ENCODE data around the gene GHRH. TPM values are rescaled to one million over a fixed set of nuclear protein-coding genes. Genes with fewer than 3 reads are reported as not detected.

GHRH gene
- total and polyA plus RNA-seq, 2 donors (not counting 1 experiment from before 2014, with no cell fraction given), result not detected

DNA sequence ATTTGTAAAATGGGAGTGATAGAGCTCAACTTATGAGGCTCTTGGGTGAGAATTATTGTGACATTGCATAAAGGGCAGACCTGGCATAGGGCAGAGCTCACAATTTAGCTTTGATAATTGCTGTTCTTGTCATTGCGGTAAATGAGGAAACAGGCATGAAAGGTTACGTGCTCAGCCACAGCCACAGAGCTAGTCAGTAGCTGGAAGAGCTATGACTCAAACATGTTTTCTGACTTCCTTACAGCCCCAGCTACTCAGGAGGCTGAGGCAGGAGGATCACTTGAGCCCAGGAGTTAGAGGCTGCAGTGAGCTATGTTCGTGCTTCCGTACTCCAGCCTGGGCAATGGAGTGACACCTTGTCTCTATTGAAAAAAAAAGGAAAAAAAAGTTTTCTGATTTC is 3.5 kb upstream of the GHRH start:
- Mint-ChIP-seq H3K9me3 (ENCODE audit: insufficient read depth) (no peaks in the 10 kb centered on the region), H3K27me3 (peaks cover 12% of the 10 kb centered on the region), H3K27ac (no peak overlapping the region), H3K4me1 (peaks cover 13% of the 10 kb centered on the region), H3K4me3 (no peak overlapping the region)
- ATAC-seq (ENCODE audit: low read depth), result peak; percentile 75
- Histone ChIP-seq H3K4me2 (replicated peaks; ENCODE audit: low read depth, low read length, poor library complexity, severe bottlenecking) (peak overlapping the region; percentile 27), H3K4me1 (ENCODE audit: control insufficient read depth in 2 of 2, insufficient read depth in 2 of 2, low read length in 2 of 2) (peaks cover 10 to 17% of the 10 kb centered on the region in 2 donors), H2AFZ (ENCODE audit: insufficient read depth, low read depth, low read length, poor library complexity, severe bottlenecking) (no peak overlapping the region), H3K79me2 (ENCODE audit: control insufficient read depth, insufficient read depth, low read length) (no peaks in the 10 kb centered on the region), H3K9ac (ENCODE audit: low read length) (no peak overlapping the region), H3K27me3 (replicated peaks in 1 of 4; ENCODE audit: control extremely low read depth in 1 of 4, control insufficient read depth in 3 of 4, insufficient read depth in 4 of 4, low read length in 3 of 4) (no peaks in the 10 kb centered on the region), H3K4me3 (ENCODE audit: control extremely low read depth in 1 of 5, extremely low read depth in 1 of 5, insufficient read depth in 1 of 5, low read depth in 2 of 5, low read length in 4 of 5) (no peak overlapping the region), H3K9me3 (ENCODE audit: control extremely low read depth in 1 of 3, control insufficient read depth in 2 of 3, insufficient read depth in 1 of 3, low read length in 2 of 3) (no peaks in the 10 kb centered on the region), H3K27ac (ENCODE audit: low read length in 2 of 2) (no peak overlapping the region), H3K36me3 (replicated peaks in 1 of 2; ENCODE audit: control extremely low read depth in 1 of 2, control insufficient read depth in 1 of 2, extremely low read depth in 1 of 2, insufficient read depth in 2 of 2, low read length in 1 of 2) (no peaks in the 10 kb centered on the region), H4K20me1 (ENCODE audit: control insufficient read depth, insufficient read depth, low read length, poor library complexity, severe bottlenecking) (no peaks in the 10 kb centered on the region)
- no CpG with 5 or more reads among the region's 4 CpGs for WGBS (ENCODE audit: insufficient coverage)
- intact Hi-C loops (cut with micrococcal nuclease), result no loop called here
- ChIA-PET CTCF (interaction anchor here (0.8 to 9.8 kb wide), 6 partner anchors 12 to 267 kb away, joined by 3 to 161 read pairs (median 14); no protein-coding TSS in a partner anchor), POLR2A (no interaction called here)
- TF ChIP-seq, protein P1, sequence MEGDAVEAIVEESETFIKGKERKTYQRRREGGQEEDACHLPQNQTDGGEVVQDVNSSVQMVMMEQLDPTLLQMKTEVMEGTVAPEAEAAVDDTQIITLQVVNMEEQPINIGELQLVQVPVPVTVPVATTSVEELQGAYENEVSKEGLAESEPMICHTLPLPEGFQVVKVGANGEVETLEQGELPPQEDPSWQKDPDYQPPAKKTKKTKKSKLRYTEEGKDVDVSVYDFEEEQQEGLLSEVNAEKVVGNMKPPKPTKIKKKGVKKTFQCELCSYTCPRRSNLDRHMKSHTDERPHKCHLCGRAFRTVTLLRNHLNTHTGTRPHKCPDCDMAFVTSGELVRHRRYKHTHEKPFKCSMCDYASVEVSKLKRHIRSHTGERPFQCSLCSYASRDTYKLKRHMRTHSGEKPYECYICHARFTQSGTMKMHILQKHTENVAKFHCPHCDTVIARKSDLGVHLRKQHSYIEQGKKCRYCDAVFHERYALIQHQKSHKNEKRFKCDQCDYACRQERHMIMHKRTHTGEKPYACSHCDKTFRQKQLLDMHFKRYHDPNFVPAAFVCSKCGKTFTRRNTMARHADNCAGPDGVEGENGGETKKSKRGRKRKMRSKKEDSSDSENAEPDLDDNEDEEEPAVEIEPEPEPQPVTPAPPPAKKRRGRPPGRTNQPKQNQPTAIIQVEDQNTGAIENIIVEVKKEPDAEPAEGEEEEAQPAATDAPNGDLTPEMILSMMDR (IDR thresholded peaks at IDR 0.05), result no peak
- no peak for TF ChIP-seq EZH2 (IDR thresholded peaks at IDR 0.05; ENCODE audit: borderline replicate concordance, insufficient read depth, low read depth, low read length, poor library complexity, severe bottlenecking)
- peak; percentile 54 for DNase-seq

DNA sequence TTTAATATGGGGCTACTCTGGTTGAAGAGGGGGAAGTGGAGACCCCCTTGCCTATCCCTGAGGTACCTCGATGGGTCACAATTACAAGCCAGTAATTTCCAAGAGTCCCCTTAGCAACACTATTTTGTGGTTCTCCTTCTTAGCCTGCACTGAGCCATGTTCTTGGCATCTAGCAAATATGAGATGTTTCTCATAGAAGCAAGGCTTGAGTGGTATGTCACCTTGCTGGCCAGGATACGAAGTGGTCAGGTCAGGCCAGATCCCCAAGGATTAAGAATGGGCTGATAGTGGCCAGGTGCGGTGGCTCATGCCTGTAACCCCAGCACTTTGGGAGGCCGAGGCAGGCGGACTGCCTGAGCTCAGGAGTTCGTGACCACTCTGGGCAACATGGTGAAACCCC is 2.1 kb upstream of the GHRH start:
- Histone ChIP-seq H4K20me1 (ENCODE audit: control insufficient read depth, insufficient read depth, low read length, poor library complexity, severe bottlenecking) (no peaks in the 10 kb centered on the region), H3K9me3 (ENCODE audit: control extremely low read depth in 1 of 3, control insufficient read depth in 2 of 3, insufficient read depth in 1 of 3, low read length in 2 of 3) (no peaks in the 10 kb centered on the region), H3K79me2 (ENCODE audit: control insufficient read depth, insufficient read depth, low read length) (no peaks in the 10 kb centered on the region), H3K36me3 (replicated peaks in 1 of 2; ENCODE audit: control extremely low read depth in 1 of 2, control insufficient read depth in 1 of 2, extremely low read depth in 1 of 2, insufficient read depth in 2 of 2, low read length in 1 of 2) (no peaks in the 10 kb centered on the region), H3K27me3 (replicated peaks in 1 of 4; ENCODE audit: control extremely low read depth in 1 of 4, control insufficient read depth in 3 of 4, insufficient read depth in 4 of 4, low read length in 3 of 4) (no peaks in the 10 kb centered on the region), H3K27ac (ENCODE audit: low read length in 2 of 2) (no peak overlapping the region), H3K4me2 (replicated peaks; ENCODE audit: low read depth, low read length, poor library complexity, severe bottlenecking) (no peak overlapping the region), H3K4me1 (ENCODE audit: control insufficient read depth in 2 of 2, insufficient read depth in 2 of 2, low read length in 2 of 2) (peaks cover 5 to 9% of the 10 kb centered on the region in 2 donors), H2AFZ (ENCODE audit: insufficient read depth, low read depth, low read length, poor library complexity, severe bottlenecking) (no peak overlapping the region), H3K9ac (ENCODE audit: low read length) (no peak overlapping the region), H3K4me3 (ENCODE audit: control extremely low read depth in 1 of 5, extremely low read depth in 1 of 5, insufficient read depth in 1 of 5, low read depth in 2 of 5, low read length in 4 of 5) (no peak overlapping the region)
- 93% methylated on average over 6 of the region's 6 CpGs for WGBS (ENCODE audit: insufficient coverage)
- ChIA-PET POLR2A (interaction anchor here (1.0 kb wide), 1 partner anchor 13 kb away, joined by 3 read pairs; no protein-coding TSS in a partner anchor), CTCF (interaction anchor here (1.4 to 9.8 kb wide), 4 partner anchors 23 to 269 kb away, joined by 3 to 161 read pairs (median 14); no protein-coding TSS in a partner anchor)
- H3K27me3 Mint-ChIP-seq, result peaks cover 18% of the 10 kb centered on the region
- DNase-seq (no peak), ATAC-seq (ENCODE audit: low read depth) (no peak)
- H3K4me1 Mint-ChIP-seq, result peaks cover 6% of the 10 kb centered on the region
- H3K27ac Mint-ChIP-seq, result no peak overlapping the region
- intact Hi-C loops (cut with micrococcal nuclease), result no loop called here
- no peak for TF ChIP-seq EZH2 (IDR thresholded peaks at IDR 0.05; ENCODE audit: borderline replicate concordance, insufficient read depth, low read depth, low read length, poor library complexity, severe bottlenecking)
- TF ChIP-seq, protein P1 (IDR thresholded peaks at IDR 0.05), result no peak
- H3K9me3 Mint-ChIP-seq (ENCODE audit: insufficient read depth), result no peaks in the 10 kb centered on the region
- no peak overlapping the region for H3K4me3 Mint-ChIP-seq
